ENCODE measurements around the gene HMGCS1.
"Not testable (repeated sequence)": the region's sequence is repeated elsewhere in the genome, so short reads cannot be mapped to it uniquely, and the experiment has no call there.

The HMGCS1 gene

GRCh38 chr5:43312699-43313034 lies 545 bp downstream of the HMGCS1 start:
- no peak for DNase-seq (ENCODE audit: low read depth in 2 of 2)

- no peak for DNase-seq (ENCODE audit: low read depth in 2 of 2)
Observed at GRCh38 chr5:43312076-43312661, 1.0 kb downstream of the HMGCS1 start.

- DNase-seq (ENCODE audit: low read depth in 2 of 2), result no peak
Observed at GRCh38 chr5:43309637-43310036, 3.6 kb downstream of the HMGCS1 start.

- DNase-seq (ENCODE audit: low read depth in 2 of 2), result no peak
Observed at GRCh38 chr5:43309122-43309521, 4.1 kb downstream of the HMGCS1 start.

- DNase-seq (ENCODE audit: low read depth in 2 of 2), result not testable (repeated sequence)
Observed at GRCh38 chr5:43306954-43307353, 6.3 kb downstream of the HMGCS1 start.

- DNase-seq (ENCODE audit: low read depth in 2 of 2), result peak; percentile 37 to 41
Observed at GRCh38 chr5:43305948-43306565, 7.2 kb downstream of the HMGCS1 start.

GRCh38 chr5:43304525-43304924 lies 8.7 kb downstream of the HMGCS1 start:
- DNase-seq (ENCODE audit: low read depth in 2 of 2), result no peak

- DNase-seq (ENCODE audit: low read depth in 2 of 2), result no peak
Observed at GRCh38 chr5:43303242-43303641, 10.0 kb downstream of the HMGCS1 start.

GRCh38 chr5:43302481-43302880 lies 10.7 kb downstream of the HMGCS1 start:
- DNase-seq (ENCODE audit: low read depth in 2 of 2), result no peak

GRCh38 chr5:43301653-43302091 lies 11.5 kb downstream of the HMGCS1 start:
- DNase-seq (ENCODE audit: low read depth in 2 of 2), result no peak

- DNase-seq (ENCODE audit: low read depth in 2 of 2), result no peak
Observed at GRCh38 chr5:43300112-43300511, 13.1 kb downstream of the HMGCS1 start.

GRCh38 chr5:43298443-43298842 lies 14.8 kb downstream of the HMGCS1 start:
- no peak for DNase-seq (ENCODE audit: low read depth in 2 of 2)

- DNase-seq (ENCODE audit: low read depth in 2 of 2), result no peak
Observed at GRCh38 chr5:43296835-43297234, 16.4 kb downstream of the HMGCS1 start.

GRCh38 chr5:43295202-43295601 lies 18.0 kb downstream of the HMGCS1 start:
- DNase-seq (ENCODE audit: low read depth in 2 of 2), result no peak

- no peak for DNase-seq (ENCODE audit: low read depth in 2 of 2)
Observed at GRCh38 chr5:43294226-43294625, 19.0 kb downstream of the HMGCS1 start.

GRCh38 chr5:43290726-43291125 lies 22.5 kb downstream of the HMGCS1 start:
- no peak for DNase-seq (ENCODE audit: low read depth in 2 of 2)

- no peak for DNase-seq (ENCODE audit: low read depth in 2 of 2)
Observed at GRCh38 chr5:43288269-43288831, 24.9 kb downstream of the HMGCS1 start.

- DNase-seq (ENCODE audit: low read depth in 2 of 2), result no peak
Observed at GRCh38 chr5:43287493-43287892, 25.7 kb downstream of the HMGCS1 start.

GRCh38 chr5:43286623-43287022 lies 26.6 kb downstream of the HMGCS1 start:
- DNase-seq (ENCODE audit: low read depth in 2 of 2), result no peak

GRCh38 chr5:43281840-43282658 lies 31.2 kb downstream of the HMGCS1 start:
- DNase-seq (ENCODE audit: low read depth in 2 of 2), result no peak

- no peak for DNase-seq (ENCODE audit: low read depth in 2 of 2)
Observed at GRCh38 chr5:43279548-43280274, 33.5 kb downstream of the HMGCS1 start.

GRCh38 chr5:43275391-43275790 lies 37.8 kb downstream of the HMGCS1 start:
- DNase-seq (ENCODE audit: low read depth in 2 of 2), result no peak
